GM21423 (cell line): Measurements from ENCODE around the gene EFCAB11.

ENCODE experiments used
- ATAC-seq: cut with Tn5 transposase; IDR thresholded peaks from one replicate; pipeline ENCODE4 v1.9.1; 2021; ENCODE audit warnings: mild to moderate bottlenecking, moderate library complexity; ENCODE audit not compliant: unreplicated experiment

Gene EFCAB11

GRCh38 chr14:89779707-89780106, 174.8 kb downstream of the EFCAB11 start:
- no peak for ATAC-seq

- no peak for ATAC-seq
These were observed 178.6 kb downstream of the EFCAB11 start for GRCh38 chr14:89775946-89776345.

- ATAC-seq: no peak
These were observed 179.4 kb downstream of the EFCAB11 start for GRCh38 chr14:89775151-89775550.

- peak; percentile 89 for ATAC-seq
These were observed 180.8 kb downstream of the EFCAB11 start for GRCh38 chr14:89773644-89774316.

- ATAC-seq: peak; percentile 26
These were observed 181.4 kb downstream of the EFCAB11 start for GRCh38 chr14:89773151-89773550.

GRCh38 chr14:89771251-89771650, 183.3 kb downstream of the EFCAB11 start:
- ATAC-seq: no peak

- ATAC-seq: peak; percentile 67
These were observed 186.7 kb downstream of the EFCAB11 start for GRCh38 chr14:89767861-89768268.

- no peak for ATAC-seq
These were observed 187.4 kb downstream of the EFCAB11 start for GRCh38 chr14:89767131-89767530.

GRCh38 chr14:89765346-89765745, 189.2 kb downstream of the EFCAB11 start:
- ATAC-seq: no peak

GRCh38 chr14:89760086-89760485, 194.4 kb downstream of the EFCAB11 start:
- no peak for ATAC-seq

GRCh38 chr14:89757313-89757939, 197.1 kb downstream of the EFCAB11 start:
- ATAC-seq: no peak

GRCh38 chr14:89755816-89756215, 198.7 kb downstream of the EFCAB11 start:
- ATAC-seq: no peak

GRCh38 chr14:89753828-89754412, 200.6 kb downstream of the EFCAB11 start:
- no peak for ATAC-seq

GRCh38 chr14:89750908-89751392, 203.6 kb downstream of the EFCAB11 start:
- ATAC-seq: no peak

- ATAC-seq: no peak
These were observed 204.2 kb downstream of the EFCAB11 start for GRCh38 chr14:89750281-89750755.

- no peak for ATAC-seq
These were observed 206.5 kb downstream of the EFCAB11 start for GRCh38 chr14:89748004-89748403.

GRCh38 chr14:89747126-89747525, 207.4 kb downstream of the EFCAB11 start:
- no peak for ATAC-seq

- no peak for ATAC-seq
These were observed 207.9 kb downstream of the EFCAB11 start for GRCh38 chr14:89746654-89747053.

- ATAC-seq: no peak
These were observed 208.4 kb downstream of the EFCAB11 start for GRCh38 chr14:89746135-89746534.
